Stimulated activated CD8-positive, alpha-beta memory T cell treated with anti-CD3 and anti-CD28 coated beads, Interleukin-12 subunit alpha, Interleukin-12 subunit beta, amount 100 ng/mL, for 24 hours (primary cell): ENCODE data around the gene TEX19.
"Not testable (repeated sequence)": the region's sequence is repeated elsewhere in the genome, so short reads cannot be mapped to it uniquely, and the experiment has no call there.

Source experiments
- DNase-seq: peaks from one replicate; pipeline ENCODE4 v3.0.0-alpha.2; 2020; ENCODE audit errors: extremely low read depth

Gene TEX19

GRCh38 chr17:82356845-82357355 is 2.1 kb upstream of the TEX19 start:
- no peak for DNase-seq

GRCh38 chr17:82357394-82357793 is 1.7 kb upstream of the TEX19 start:
- DNase-seq, result no peak

GRCh38 chr17:82359451-82360074 is 516 bp downstream of the TEX19 start:
- DNase-seq, result not testable (repeated sequence)

- DNase-seq, result no peak
These were observed 3.0 kb downstream of the TEX19 start for GRCh38 chr17:82361885-82362633.

- no peak for DNase-seq
These were observed 6.7 kb downstream of the TEX19 start for GRCh38 chr17:82365606-82366295.

- DNase-seq, result no peak
These were observed 7.7 kb downstream of the TEX19 start for GRCh38 chr17:82366749-82367148.

DNA sequence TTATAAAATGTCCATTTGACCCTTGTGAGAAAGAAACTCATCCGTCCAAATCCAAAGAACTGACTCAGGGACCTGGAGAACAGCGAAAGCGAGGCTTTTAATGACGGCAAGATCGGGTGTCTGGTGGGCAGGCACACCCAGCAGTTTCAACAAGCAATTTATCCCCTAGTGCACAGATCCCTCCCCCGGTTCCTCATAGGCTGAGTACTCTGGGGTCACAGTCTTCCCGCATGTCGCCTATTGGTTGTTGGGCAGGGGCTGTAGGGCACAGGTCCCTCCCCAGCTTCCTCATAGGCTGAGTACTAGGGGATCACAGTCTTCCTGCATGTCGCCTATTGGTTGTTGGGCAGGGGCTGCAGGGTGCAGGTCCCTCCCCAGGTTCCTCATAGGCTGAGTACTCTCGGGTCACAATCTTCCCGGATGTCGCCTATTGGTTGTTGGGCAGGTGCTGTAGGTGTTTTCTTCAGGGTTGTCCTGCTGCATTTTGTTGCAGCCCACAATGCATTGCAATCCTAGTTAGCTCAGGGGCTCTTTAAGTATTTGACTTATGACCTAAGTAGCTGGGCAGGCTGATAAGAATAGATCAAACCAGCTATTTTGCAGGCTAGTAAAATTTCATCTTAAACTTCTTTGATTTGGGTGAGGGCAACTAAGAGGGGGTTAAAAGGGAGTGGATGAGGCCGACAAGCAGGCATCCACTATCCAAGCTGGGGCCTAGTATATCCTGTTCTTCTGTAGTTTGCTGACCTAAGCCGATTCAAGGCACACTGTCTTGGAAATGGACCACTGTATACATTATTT is 8.9 kb downstream of the TEX19 start:
- DNase-seq, result no peak

DNA sequence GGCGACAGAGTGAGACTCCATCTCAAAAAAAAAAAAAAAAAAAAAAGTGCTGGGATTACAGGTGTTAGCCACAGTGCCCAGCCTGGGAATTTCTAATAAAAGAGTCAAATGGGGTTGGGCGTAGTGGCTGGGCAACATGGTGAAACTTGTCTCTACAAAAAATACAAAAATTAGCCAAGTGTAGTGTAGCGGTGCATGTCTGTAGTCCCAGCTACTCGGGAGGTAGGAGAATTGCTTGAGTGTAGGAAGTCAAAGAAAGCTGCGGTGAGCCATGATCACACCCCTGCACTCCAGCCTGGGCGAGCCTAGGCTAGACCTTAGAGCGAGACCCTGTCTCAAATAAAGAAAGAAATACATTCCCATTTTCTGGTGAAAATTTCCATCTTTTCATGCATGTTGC is 10.2 kb downstream of the TEX19 start:
- no peak for DNase-seq

DNA sequence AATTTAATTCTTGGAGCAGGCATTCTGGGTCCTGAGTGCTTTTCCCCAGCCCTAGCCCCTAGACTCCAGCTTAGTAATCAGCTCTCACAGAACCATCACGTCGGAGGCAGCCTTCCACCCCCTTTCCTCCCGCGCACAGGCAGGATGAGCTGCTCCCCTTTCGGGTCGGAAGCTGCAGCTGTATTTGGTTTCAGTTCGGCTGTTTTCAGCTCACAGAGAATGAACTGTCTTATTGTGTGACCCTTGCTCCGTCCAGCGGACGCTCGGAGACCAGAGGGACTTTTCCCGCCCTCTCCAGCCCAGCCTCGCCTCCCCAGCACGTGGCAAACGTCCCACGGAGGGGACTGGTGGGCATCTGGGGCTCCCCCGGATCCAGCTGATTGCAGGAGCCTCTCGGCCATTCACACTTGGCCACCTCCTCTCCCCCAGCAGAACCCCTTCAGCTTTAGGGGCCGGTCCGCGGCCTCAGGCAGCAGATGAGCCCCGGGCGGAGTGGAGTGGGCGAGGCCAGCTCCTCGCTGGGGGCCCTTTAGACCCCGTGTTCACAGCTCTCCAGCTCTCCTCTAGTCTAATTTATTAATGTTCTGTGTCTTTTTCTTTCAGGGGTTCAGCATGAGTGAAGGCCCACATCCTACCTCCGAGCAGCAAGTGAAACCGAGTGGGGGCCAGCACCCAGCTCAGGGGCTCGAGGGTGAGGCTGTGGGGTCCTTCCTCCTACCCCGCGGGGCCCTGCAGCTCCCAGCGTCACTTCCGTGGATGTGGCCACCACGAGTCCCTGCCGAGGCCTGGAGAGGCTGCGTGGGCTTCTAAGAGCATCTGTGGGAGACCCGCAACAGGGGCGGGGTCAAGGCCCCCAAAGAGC is 11.7 kb downstream of the TEX19 start:
- no peak for DNase-seq

- DNase-seq, result no peak
These were observed 12.5 kb downstream of the TEX19 start, which contains the start of gene UTS2R for GRCh38 chr17:82371333-82372248. Gene UTS2R, plus strand, starts transcription at chr17:82371765. Its CDS starts 2,560 bp downstream, at chr17:82374325.

DNA sequence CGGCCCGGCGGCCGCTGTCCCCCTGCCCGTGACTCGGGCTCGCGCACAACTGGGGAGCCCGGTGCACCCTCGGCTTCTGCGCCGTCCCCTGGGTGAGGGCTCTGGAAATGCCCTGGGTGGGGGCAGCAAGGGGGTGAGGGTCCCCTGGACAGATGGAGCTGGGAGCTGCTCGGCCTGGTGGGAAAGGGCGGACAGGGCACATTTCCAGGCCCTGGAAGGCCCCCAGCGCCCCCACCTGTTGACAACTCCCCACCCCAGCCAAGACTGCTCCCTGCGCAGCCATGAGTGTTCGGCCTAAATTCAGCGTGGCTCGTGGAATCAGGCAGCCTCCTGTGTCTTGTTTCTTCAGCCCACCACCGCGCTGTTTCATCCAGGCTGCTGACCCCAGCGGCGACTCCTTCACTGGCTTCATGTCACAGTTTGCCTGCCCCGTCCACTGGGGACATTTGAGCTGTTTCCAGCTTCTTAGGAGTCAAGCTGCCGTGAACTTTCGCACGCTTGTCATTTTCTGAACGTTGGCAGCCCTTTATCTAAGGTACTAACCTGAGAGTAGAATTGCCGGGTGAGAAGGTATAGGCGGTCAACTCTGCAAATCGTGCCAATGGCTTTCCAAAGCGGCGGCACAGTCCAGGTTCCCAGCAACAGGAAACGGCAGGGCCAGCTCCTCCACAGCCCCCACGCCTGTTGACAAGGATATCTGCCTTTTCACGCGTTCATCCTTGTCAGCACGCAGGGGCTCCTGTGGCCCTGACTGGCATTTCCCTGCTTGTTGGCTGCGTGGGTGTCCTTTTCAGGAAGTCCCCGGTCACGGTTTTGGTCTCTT is 13.4 kb downstream of the TEX19 start:
- DNase-seq, result no peak

DNA sequence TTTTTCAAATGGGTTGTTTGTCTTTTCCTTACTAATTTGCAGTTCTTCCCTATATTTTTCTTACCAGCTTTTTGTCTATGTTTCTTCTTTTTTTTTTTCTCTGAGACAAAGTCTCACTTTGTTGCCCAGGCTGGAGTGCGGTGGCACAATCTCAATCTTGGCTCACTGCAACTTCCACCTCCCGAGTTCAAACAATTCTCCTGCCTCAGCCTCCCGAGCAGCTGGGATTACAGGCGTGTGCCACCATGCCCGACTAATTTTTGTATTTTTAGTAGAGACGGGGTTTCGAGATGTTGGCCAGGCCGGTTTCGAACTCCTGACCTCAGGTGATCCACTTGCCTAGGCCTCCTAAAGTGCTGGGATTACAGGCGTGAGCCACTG is 14.0 kb downstream of the TEX19 start:
- not testable (repeated sequence) for DNase-seq

- DNase-seq, result no peak
These were observed 14.9 kb downstream of the TEX19 start for GRCh38 chr17:82373731-82374625.

DNA sequence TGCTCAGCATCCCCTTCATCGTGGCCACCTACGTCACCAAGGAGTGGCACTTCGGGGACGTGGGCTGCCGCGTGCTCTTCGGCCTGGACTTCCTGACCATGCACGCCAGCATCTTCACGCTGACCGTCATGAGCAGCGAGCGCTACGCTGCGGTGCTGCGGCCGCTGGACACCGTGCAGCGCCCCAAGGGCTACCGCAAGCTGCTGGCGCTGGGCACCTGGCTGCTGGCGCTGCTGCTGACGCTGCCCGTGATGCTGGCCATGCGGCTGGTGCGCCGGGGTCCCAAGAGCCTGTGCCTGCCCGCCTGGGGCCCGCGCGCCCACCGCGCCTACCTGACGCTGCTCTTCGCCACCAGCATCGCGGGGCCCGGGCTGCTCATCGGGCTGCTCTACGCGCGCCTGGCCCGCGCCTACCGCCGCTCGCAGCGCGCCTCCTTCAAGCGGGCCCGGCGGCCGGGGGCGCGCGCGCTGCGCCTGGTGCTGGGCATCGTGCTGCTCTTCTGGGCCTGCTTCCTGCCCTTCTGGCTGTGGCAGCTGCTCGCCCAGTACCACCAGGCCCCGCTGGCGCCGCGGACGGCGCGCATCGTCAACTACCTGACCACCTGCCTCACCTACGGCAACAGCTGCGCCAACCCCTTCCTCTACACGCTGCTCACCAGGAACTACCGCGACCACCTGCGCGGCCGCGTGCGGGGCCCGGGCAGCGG is 15.7 kb downstream of the TEX19 start:
- no peak for DNase-seq

- DNase-seq, result no peak
These were observed 16.5 kb downstream of the TEX19 start for GRCh38 chr17:82375359-82376041.

- no peak for DNase-seq
These were observed 17.1 kb downstream of the TEX19 start for GRCh38 chr17:82376042-82376730.
